IPS-NIHi7 (cell line): ENCODE measurements around the gene LCMT1.
"Not testable (repeated sequence)": the region's sequence is repeated elsewhere in the genome, so short reads cannot be mapped to it uniquely, and the experiment has no call there.

Experiments used
- DNase-seq: peaks from one replicate; pipeline ENCODE4 v3.0.0; 2012; ENCODE audit warnings: mixed read lengths; ENCODE audit errors: extremely low spot score

The LCMT1 gene

DNA sequence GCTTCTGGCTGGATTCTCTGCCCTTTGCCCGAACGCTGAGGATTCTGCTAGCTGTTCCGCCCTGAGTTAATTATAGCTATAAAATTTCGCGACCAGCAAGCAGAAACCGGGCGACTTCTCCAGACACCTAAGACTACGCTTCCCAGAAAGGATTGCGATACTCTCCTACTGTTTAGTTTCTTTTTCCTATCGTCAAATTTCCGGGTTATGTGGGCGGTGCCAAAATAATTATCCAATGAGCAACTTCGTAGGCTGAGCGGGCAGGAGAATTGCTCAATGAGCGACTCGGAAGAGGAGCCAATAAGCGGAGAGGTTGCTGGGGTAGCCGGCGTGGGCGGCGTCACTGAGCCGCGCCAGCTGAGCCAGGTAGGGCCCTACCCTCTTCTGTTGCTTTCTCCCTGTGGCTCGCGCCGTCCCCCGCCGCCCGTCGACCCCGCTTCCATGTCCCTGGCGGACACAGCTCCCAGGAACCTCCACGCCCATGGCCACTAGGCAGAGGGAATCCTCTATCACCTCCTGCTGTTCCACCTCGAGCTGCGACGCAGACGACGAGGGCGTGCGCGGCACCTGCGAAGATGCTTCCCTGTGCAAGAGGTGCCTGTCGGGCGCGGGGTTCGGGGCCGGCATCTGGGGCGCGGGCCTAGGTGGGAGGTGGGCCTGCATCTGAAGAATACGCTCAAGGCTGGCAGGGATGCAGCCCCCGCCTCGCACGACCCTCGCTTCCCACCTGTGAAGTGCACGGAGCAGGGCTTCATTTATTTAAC lies at the start of gene LCMT1:
LCMT1 (plus strand) TSS at position 340 of the 764 bp plus-strand sequence; CDS start at position 482, 142 bp downstream.
- DNase-seq, result peak; percentile 98

DNA sequence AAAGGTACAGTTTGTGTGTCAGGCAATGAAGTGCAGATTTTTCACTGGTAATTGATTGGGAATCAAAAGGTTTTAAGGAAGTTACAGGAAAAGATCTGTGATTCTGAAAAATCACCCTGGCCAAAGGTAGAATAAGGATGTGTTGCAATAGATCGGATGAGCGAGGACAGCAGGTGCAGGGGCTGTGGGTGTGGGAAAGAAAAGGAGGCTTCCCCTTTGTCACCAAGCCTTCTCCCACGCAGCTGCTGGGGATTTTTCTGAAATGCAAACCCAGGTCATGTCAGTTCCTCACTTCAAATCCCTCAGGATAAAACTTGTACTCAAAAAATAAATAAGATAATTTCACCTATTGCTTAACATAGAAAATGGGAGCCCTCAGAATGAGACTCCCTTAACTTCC lies 48.4 kb upstream of the LCMT1 start:
- no peak for DNase-seq

GRCh38 chr16:25063865-25064264 lies 47.7 kb upstream of the LCMT1 start:
- no peak for DNase-seq

DNA sequence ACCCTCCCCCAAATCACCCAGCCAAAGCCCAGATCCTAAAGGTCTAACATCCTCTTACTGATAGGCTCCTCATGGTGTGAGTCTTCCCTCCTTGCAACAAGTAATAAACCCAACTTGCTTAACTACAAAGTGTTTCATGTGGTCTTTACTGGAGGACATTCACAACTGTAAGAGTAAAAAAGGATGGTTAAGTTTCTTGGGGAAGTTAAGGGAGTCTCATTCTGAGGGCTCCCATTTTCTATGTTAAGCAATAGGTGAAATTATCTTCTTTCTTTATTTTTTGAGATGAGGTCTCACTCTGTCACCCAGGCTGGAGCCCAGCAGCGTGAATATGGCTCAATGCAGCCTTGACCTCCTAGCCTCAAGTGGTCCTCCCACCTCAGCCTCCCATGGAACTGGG lies 47.3 kb upstream of the LCMT1 start:
- DNase-seq, result not testable (repeated sequence)

DNA sequence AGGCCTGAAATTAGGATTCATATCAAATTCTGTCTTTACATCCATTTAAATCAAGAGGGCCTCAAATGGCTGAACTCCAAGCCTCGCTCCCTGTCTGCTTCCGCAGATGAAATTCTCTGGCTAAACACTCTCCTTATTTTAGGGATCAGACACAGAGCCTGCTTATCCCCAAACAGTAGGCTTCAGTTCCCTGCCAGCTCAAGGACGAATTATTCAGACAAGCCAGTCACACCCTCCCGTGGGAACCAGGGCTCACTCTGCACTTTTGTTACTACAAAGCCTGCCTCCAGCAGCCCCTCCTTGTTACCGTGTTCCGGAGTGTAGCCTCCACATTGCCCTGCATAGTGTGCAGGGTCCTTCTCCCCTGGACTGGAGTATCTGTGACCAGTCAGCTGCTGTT lies 46.6 kb upstream of the LCMT1 start:
- DNase-seq, result no peak

GRCh38 chr16:25065899-25066298 lies 45.6 kb upstream of the LCMT1 start:
- peak; percentile 53 for DNase-seq

DNA sequence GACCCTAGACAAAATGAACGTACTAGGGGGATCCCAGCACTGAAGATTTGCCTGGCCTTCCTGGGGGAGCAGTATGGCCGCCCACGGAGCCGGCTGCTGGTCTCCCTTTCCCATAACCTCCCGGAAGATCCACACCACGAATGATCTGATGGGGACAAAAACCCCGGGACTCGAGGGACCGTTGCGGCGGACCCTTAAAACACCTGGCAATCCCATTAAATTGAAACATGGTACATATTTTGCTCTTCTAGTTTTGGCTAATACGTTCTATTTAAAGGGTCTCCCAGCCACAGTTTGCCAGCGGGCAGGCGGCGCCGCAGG lies 45.2 kb upstream of the LCMT1 start:
- no peak for DNase-seq

- peak; percentile 98 for DNase-seq
Measured at GRCh38 chr16:25066747-25067631, 44.6 kb upstream of the LCMT1 start.

DNA sequence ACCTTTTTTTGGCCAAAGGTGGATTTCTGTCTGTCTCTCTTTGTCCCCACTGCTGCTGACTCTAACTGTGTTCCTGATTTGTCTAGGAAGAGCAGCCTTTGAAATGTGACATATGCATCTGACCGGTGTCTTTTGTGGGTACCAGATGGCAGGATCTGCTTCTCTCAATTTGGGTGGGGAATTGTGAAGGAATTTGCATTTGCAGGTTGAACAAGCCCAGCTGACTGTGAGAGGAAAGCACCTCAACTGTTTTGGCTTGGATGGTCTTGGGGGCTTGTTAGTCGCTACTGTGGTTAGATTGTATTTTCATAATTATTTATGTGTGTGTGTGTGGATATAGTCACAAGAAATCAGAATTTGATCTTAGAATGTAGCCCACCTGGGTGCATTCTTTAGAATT lies 37.7 kb upstream of the LCMT1 start:
- DNase-seq, result no peak

GRCh38 chr16:25078386-25078978 lies 33.1 kb upstream of the LCMT1 start:
- DNase-seq, result no peak

- no peak for DNase-seq
Measured at GRCh38 chr16:25079637-25080378, 31.7 kb upstream of the LCMT1 start.

- DNase-seq, result no peak
Measured at GRCh38 chr16:25080420-25081131, 31.0 kb upstream of the LCMT1 start.

DNA sequence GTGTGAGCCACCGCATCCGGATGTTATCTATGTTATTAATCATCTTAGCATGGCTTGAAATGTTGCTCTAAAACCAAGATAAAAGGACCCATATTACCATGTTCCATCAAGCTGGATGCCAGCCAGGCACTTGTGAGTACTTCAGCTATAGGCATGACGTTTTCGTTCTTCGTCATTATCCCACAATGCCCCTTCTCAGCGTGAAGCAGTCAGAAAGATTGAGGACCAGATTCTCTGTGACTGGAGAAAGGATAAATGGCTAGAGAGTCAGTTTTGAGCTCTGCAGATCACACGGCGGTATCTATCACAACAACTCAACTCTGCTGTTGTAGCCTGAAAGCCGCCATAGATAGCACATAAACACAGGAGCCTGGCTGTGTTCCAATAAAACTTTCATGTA lies 29.8 kb upstream of the LCMT1 start:
- no peak for DNase-seq

GRCh38 chr16:25083065-25083464 lies 28.5 kb upstream of the LCMT1 start:
- no peak for DNase-seq

DNA sequence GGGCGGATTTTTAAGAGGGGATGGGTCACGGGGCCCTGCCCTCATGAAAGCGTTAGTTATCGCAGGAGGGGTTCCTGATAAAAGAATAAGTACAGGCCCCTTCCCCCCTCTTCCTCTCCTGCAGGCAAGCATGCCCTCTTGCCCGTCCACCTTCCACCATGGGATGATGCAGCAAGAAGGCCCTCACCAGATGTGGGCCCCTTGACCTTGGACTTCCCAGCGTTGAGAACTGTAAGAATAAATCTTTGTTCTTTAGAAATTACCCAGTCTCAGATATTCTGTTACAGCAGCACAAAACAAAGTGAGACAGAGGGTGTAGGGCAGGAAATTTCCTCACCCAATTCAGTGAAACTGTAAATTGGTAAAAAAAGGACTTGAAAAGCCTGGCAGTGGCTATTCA lies 27.8 kb upstream of the LCMT1 start:
- no peak for DNase-seq

DNA sequence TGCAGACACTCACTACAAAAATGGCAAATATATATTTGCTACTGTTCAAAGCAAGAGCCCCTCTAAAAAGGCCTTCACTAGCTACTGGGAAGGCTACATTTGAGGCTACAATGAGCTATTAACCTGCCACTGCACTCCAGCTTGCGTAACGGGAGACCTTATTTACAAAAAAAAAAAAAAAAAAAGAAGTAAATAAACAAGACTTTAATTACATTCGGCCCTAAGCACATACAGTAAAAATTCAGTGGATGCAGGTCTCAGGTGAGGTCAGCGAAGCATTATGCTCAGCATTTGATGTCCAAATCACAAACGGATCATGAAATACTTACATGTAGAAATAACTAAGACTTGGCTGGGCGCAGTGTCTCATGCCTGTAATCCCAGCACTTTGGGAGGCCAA lies 26.7 kb upstream of the LCMT1 start:
- DNase-seq, result no peak

- no peak for DNase-seq
Measured at GRCh38 chr16:25087761-25088160, 23.8 kb upstream of the LCMT1 start.

- DNase-seq, result no peak
Measured at GRCh38 chr16:25089351-25089750, 22.2 kb upstream of the LCMT1 start.

- DNase-seq, result no peak
Measured at GRCh38 chr16:25092441-25092840, 19.1 kb upstream of the LCMT1 start.

GRCh38 chr16:25093208-25094061 lies 18.1 kb upstream of the LCMT1 start:
- DNase-seq, result no peak
